SKM-1 treated with dmso at 0.1 percent for 144 hours (cell line): ENCODE results near the gene FATE1.
"Not testable (repeated sequence)": the region's sequence is repeated elsewhere in the genome, so short reads cannot be mapped to it uniquely, and the experiment has no call there.

Source experiments
- DNase-seq: peaks from one replicate; lab custom pipeline; 2025; ENCODE audit not compliant: unreplicated experiment; lab: John Stamatoyannopoulos, UW

Gene FATE1, protein sequence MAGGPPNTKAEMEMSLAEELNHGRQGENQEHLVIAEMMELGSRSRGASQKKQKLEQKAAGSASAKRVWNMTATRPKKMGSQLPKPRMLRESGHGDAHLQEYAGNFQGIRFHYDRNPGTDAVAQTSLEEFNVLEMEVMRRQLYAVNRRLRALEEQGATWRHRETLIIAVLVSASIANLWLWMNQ

GRCh38 chrX:151715752-151716151, at the start of gene FATE1:
TSS of gene FATE1 (plus strand) at chrX:151716035. CDS start at chrX:151716120, 85 bp downstream.
- DNase-seq, result no peak

DNA sequence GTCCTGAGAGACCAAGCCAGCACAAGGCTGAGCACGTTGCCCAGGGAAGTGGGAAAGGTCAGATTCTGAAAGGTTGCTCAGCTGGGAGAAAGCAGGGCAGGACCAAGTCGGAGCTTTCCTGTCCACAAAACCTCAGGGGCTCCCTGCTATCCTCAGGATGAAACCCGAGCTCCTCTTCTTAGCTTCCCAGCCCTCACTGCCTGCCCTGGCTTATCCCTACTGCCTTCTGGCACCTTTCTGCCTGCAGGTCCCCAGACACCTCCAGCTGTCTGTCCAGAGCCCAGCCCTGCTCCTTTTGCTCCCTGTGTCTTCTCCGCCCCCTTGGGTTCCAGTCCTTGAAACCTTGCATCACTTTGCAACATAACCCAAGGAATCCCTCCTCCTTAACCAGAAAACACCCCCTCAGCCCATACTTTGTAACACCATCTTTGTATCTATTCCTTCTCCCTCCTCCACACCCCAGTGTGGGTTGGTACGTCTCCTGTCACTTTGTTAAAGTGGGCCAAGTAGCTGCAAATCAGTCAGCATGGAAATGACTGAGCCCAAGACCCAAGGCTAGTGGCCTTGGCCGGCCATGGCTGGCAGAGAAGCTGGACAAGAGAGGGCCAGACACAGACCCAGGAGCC, 40.6 kb upstream of the FATE1 start:
- no peak for DNase-seq

DNA sequence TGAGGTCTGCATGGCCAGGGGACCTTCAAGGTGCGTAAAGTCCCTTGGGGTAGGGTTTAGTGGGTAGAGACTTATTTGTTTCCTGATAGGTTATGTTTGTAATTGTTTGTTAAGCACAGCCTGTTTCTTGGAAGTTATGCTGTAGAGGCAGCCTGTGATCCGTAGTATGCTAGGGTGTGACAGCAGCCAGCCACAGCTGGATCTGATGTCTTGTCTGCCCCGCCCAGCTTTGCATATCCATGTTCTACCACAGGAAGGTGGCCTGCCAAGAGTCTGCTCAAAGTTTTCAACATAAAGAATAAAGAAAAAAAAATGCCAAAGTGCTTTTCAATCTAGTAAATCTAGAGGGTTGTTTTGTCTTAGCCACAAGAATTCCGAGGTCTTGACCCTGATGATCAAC, 39.6 kb upstream of the FATE1 start:
- no peak for DNase-seq

DNA sequence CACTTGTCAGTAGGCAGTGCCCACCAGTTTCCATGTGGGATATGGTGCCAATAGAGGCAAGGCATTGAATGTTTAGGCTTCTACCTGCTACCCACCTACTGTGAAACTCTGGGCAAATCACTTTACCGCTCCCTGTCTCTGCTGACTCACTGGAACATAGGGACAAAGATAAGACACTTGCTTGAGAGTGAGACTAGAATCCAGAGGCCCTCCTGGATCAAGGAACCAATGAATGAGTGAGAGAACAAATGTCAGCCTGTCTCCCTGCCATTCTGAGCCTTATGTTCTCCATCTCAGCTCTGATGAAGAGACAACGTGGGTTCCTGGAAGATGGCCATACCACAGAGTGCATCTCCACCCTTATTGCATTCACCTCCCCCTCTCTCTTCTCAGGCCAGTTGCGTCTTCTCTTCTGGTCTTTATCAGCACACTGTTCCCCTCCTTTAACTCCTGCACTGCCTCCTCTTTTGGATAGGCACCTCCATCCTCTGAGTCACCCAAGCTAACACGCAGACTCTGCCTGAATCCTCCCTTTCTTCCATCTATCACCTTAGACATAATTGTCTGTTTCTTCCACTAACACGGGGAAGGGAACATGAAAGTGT, 35.9 kb upstream of the FATE1 start:
- DNase-seq, result no peak

DNA sequence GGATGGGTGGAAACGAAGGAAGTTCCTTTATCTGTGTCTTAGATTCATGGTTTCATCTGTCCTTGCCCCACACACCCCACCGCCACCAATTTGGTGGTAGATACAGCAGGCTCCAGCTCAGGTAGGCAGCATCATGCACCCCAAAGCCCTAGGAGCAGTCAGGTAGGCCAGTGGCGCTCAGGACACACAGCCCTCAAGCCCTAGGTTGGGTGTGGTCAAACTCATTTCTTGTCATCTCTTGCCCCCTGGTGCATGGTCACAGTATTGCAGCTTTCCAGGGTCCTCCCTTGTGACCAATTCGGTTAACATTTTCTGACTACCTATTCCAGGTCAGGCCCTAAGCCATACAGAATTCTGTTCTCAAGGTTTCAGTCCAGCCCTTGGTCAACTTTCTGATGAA, 35.0 kb upstream of the FATE1 start:
- DNase-seq, result peak; percentile 1

GRCh38 chrX:151687635-151688034, 28.2 kb upstream of the FATE1 start:
- DNase-seq, result no peak

DNA sequence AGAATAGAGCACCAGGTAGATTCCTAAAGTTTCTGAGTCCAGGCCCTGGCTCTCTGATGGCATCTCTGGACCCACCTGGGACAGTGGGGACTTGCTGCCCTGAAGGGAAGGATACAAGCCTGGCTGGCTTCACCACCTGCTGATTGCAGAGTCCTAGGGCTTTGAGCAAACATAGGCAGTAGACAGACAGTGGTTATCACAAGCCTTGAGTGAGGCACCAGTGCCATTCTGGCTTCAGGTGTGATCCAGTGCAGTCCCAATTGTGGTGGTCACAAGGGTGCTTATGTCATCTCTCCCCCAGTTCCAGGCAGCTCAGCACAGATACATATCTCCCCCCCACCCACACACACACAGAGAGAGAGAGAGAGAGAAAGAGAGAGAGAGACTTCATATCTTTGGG, 27.1 kb upstream of the FATE1 start:
- no peak for DNase-seq

DNA sequence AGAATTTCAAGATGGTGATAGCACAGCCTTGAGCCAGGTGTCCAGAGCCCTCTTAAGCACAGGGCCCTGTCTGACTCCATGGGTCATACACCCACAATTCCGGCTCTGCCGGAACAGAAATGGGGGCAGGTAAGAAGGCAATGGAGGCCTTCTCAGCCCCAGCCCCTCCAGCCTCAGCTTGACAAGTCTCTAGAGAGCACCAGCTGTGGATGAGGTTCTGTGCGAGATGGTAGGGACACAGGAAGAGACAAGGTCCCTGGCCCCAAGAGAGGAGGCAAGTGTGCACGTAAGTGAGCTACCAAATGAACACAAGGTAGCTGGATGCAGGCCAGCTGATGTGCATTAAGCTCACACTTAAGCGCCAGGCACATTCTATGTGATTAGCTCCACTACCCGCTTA, 23.0 kb upstream of the FATE1 start:
- no peak for DNase-seq

- DNase-seq, result no peak
These were observed 21.7 kb upstream of the FATE1 start for GRCh38 chrX:151694121-151694520.

DNA sequence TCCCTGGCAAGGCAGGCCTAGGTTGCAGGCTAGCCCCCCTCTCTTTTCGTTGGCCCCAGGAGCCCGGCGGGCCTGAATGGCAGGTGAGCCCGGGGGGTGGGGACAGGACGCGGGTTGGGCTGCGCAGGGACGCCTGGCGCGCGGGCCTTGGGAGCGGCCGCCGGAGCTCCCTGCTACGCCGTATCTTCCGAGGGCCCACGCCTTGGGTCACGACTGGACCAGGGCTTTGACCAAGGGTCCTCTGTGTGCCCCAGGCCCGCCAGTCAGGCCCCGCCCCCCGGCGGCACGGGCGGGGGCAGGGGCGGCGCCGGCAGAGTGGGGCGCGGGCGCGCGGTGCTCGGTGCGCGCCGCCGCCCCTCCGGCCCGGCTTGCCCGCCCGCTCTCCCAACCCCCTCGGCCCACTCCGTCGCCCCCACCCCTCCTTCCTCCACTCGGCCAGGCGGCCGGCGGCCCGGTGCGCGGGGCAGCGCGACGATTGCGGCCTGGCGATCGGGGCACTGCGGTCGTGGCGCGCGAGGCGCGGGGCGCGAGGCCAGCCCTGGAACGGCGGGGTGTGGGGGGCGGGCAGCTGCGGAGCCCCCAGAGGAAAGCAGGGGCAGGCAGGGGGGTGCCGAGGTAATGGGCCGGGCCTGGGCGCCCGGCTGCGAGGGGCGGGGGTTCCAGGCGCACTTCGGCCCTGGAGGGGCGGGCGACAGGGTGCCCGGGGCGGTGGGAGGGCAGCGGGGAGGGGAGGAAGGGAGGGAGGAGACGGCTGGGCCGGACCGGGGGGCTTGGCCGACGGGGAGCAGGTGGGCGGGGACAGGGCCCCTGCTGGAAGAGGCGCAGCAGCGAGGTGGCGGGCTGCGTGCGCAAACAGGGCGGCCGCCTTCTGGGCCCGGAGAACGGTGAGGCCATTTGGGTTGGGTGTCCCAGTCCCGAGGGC, 20.9 kb upstream of the FATE1 start, which contains the start of gene PRRG3:
Gene PRRG3 (plus strand): TSS at position 798 of the 922 bp plus-strand sequence. CDS start 3,357 bp downstream, outside the sequence.
- no peak for DNase-seq

DNA sequence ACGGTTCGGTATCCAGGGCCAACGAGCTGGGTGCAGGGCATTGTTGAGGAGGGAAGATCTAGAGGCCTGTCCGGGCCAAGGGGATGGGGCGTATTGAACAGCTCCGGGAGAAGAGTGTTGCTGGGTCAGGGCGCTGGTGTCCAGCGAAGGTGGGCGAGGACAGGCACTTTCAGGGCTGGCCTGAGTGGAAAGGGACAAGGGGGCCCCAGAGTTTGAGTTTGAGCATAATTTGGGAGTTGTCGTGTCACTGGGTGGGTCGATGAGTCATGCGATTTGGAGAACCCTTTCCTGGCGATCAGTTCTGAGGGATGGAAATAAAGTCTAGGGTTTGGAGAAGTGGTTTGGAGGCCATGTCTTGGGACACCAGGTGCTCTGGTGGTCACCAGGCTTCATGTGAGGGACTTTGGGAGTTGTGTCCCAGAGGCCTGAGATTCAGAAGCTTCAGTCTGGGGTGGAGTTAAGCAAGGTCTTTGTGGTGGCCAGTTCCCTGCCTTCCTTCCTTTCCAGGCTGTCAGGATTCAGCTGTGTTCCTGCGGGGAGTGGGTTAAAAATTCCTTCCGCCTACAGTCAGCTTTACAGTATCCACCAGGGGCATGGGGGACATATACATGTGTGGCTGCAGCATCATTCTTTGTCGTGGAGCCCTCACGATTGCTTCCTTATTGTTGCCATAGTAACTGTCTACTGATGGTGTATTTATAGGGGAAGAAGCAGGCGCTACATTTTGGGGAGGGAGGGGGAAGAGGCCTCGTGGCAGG, 20.1 kb upstream of the FATE1 start:
- no peak for DNase-seq

DNA sequence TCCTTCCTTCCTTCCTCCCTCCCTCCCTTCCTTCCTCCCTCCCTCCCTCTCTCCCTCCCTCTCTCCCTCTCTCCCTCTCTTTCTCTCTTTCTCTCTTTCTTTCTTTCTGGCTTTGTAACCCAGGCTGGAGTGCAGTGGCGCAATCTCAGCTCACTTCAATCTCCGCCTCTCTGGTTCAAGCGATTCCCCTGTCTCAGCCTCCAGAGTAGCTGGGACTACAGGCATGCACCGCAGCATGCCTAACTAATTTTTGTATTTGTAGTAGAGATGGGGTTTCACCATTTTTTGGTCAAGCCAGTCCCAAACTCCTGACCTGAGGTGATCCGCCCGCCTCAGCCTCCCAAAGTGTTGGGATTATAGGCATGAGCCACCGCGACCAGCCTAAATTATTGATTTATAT, 18.8 kb upstream of the FATE1 start:
- not testable (repeated sequence) for DNase-seq

GRCh38 chrX:151697522-151697921, 18.3 kb upstream of the FATE1 start:
- no peak for DNase-seq

DNA sequence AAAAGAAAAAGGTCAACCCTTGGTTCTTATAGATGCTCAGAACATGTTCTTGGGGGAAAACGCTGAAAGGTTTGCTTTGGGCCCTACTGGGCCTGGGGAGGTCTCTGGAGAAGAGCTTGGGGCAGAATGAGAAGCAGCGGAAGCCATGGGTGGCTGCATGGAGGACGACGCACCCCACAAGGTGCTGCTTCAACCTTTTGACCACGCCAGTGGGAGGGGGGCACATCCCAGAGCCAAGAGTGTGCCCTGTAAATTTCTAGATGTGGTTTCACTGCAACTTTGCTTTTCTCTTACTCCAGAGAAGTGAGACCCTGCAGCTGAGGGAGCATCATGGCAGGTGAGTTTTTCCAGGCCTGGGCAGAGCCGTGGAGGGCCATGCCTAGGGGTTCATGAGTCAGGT, 17.4 kb upstream of the FATE1 start:
- no peak for DNase-seq

GRCh38 chrX:151699746-151700145, 16.1 kb upstream of the FATE1 start:
- no peak for DNase-seq

GRCh38 chrX:151700581-151700980, 15.3 kb upstream of the FATE1 start:
- DNase-seq, result no peak

GRCh38 chrX:151701071-151701470, 14.8 kb upstream of the FATE1 start:
- DNase-seq, result no peak

GRCh38 chrX:151701531-151701930, 14.3 kb upstream of the FATE1 start:
- no peak for DNase-seq

DNA sequence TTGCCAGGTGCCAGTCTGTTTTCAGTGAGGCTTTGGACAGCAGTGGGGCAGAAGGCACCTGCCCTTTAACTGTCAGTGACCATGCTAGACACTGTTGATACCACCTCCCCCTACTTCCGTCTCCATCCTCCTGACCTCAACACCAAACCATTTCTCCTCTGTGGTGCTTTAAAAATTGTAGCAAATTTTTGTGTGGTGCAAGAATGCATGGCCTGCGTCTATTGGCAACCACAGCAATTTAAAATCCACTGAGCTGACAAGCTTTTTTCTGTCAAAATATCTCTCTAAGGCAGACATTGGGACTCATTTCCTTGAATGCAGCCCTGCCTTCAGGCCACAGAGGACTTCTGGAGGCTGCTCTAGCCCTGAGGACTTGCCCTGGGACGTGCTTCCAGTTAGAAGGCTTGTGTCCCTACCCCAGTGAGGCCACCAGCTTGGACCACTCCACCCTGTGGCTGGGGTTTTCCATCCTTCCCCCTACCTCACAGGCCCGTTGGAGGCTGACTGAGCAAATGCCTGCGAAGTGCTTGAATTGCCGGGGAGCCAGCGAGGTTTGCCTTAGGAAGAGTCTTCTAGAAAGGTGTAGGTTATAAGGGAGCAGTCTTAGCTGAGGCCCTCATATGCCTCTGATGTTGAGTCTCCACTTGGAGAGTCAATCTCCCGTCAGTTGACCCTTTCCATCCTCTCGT, 13.7 kb upstream of the FATE1 start:
- DNase-seq, result no peak

DNA sequence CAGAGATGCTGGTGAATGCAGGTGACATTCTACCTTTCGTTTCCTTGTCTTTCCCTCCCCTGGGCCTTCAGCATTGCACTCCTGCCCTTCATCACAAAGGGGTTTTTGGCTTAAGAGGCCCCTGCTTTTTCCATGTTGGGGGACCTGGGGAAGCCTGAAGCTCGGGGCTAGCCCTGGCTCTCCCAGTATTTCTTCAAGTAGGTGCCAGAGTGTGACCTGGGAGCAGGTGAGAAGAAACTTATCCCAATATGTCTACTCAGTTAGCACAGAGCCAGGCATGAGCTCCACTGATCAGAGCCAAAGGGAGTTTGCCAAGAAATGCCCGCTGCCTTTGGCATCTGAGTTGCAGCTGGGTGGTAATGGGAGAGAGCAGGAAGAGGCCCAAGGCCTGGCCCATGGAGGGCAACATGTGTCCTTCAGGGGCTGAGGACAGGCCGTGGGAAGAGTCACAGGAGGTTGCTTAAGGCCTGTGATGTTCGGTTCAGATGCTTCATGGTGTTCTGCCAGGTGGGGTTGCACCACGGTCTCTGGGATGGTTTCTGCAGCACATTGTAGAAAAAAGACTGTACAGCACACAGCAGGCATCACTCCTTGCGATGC, 13.0 kb upstream of the FATE1 start:
- DNase-seq, result no peak
